GM23338 (cell line): ENCODE measurements around the gene HNF1A. TPM values are rescaled to one million over a fixed set of nuclear protein-coding genes. Genes with fewer than 3 reads are reported as not detected.
A peak's percentile ranks its signal among the peaks of the same experiment; 100 is the strongest.

Experiments used
- ATAC-seq: fragments of 200-7000 bp; cut with Tn5 transposase; 3 replicates; pipeline ENCODE4 v1.9.1; 2020
- DNase-seq: peaks from one replicate; pipeline ENCODE4 v3.0.0-alpha.2; 2015; ENCODE audit warnings: low spot score
- H2AFZ ChIP-seq: fragments of 200-600 bp; sonication (generic); 2 replicates; pipeline ENCODE4 v1.8.0; 2016; ENCODE audit warnings: antibody characterized with exemption, mild to moderate bottlenecking, moderate library complexity
- H3F3A ChIP-seq: fragments of 200-600 bp; sonication (generic); replicated peaks from 2 replicates; pipeline ENCODE4 v1.8.0; 2017; ENCODE audit warnings: antibody characterized with exemption, mixed run types, low read depth
- H3K27ac ChIP-seq: fragments of 200-600 bp; sonication (generic); 2 replicates; pipeline ENCODE4 v1.6.1; 2016; ENCODE audit warnings: low read depth
- H3K27me3 ChIP-seq: fragments of 200-600 bp; sonication (generic); 2 replicates; pipeline ENCODE4 v1.8.0; 2016; ENCODE audit warnings: mild to moderate bottlenecking, mixed run types, moderate library complexity; ENCODE audit not compliant: insufficient read depth
- H3K36me3 ChIP-seq: fragments of 200-600 bp; sonication (generic); 2 replicates; pipeline ENCODE4 v1.8.0; 2016; ENCODE audit warnings: mild to moderate bottlenecking; ENCODE audit not compliant: insufficient read depth
- H3K4me1 ChIP-seq: fragments of 200-600 bp; sonication (generic); 2 replicates; pipeline ENCODE4 v1.8.0; 2016; ENCODE audit warnings: mild to moderate bottlenecking, moderate library complexity; ENCODE audit not compliant: insufficient read depth
- H3K4me2 ChIP-seq: fragments of 200-600 bp; sonication (generic); 2 replicates; pipeline ENCODE4 v1.7.1; 2017; ENCODE audit warnings: mixed run types
- H3K4me3 ChIP-seq: fragments of 200-600 bp; sonication (generic); 2 replicates; pipeline ENCODE4 v1.6.1; 2016; ENCODE audit warnings: mixed run types
- H3K79me2 ChIP-seq: fragments of 200-600 bp; sonication (generic); replicated peaks from 2 replicates; pipeline ENCODE4 v1.8.0; 2017; ENCODE audit warnings: mild to moderate bottlenecking; ENCODE audit not compliant: insufficient read depth
- H3K9me2 ChIP-seq: fragments of 200-600 bp; sonication (generic); 2 replicates; pipeline ENCODE4 v1.8.0; 2017; ENCODE audit not compliant: insufficient read depth
- H4K20me1 ChIP-seq: fragments of 200-600 bp; sonication (generic); replicated peaks from 2 replicates; pipeline ENCODE4 v1.8.0; 2017; ENCODE audit warnings: mild to moderate bottlenecking; ENCODE audit not compliant: insufficient read depth
- H3K27ac Mint-ChIP-seq: 2 replicates; pipeline ENCODE4 v1.8.0; 2020; ENCODE audit warnings: inconsistent platforms, mild to moderate bottlenecking, moderate library complexity, mixed read lengths
- H3K27me3 Mint-ChIP-seq: 3 replicates; pipeline ENCODE4 v1.8.0; 2022; ENCODE audit warnings: low read depth, mild to moderate bottlenecking, moderate library complexity, mixed read lengths, inconsistent platforms; ENCODE audit not compliant: insufficient read depth, poor library complexity
- H3K36me3 Mint-ChIP-seq: 3 replicates; pipeline ENCODE4 v1.8.0; 2021; ENCODE audit warnings: low read depth, mild to moderate bottlenecking, inconsistent platforms, moderate library complexity, mixed read lengths
- H3K4me1 Mint-ChIP-seq: 3 replicates; pipeline ENCODE4 v1.8.0; 2020; ENCODE audit warnings: mild to moderate bottlenecking, inconsistent platforms, mixed read lengths
- H3K4me3 Mint-ChIP-seq: 3 replicates; pipeline ENCODE4 v1.8.0; 2021; ENCODE audit warnings: moderate library complexity, mild to moderate bottlenecking, inconsistent platforms, mixed read lengths
- H3K9me3 Mint-ChIP-seq: 3 replicates; pipeline ENCODE4 v1.8.0; 2020; ENCODE audit warnings: moderate library complexity, mild to moderate bottlenecking, inconsistent platforms, mixed read lengths
- CREB1 ChIP-seq: fragments of 250-450 bp; sonication (Bioruptor Pico); IDR thresholded peaks from 2 replicates; pipeline ENCODE4 v1.5.0; 2020; ENCODE audit warnings: low read depth, mild to moderate bottlenecking, moderate library complexity
- EZH2 ChIP-seq: fragments of 200-600 bp; sonication (generic); IDR thresholded peaks from one replicate; pipeline ENCODE4 v1.8.0; 2017; ENCODE audit warnings: antibody characterized with exemption, mild to moderate bottlenecking, low read depth; ENCODE audit not compliant: unreplicated experiment
- JUNB ChIP-seq: IDR thresholded peaks from one replicate; pipeline ENCODE4 v1.6.1; 2016; ENCODE audit warnings: antibody characterized with exemption; ENCODE audit not compliant: unreplicated experiment
- POLR2AphosphoS5 ChIP-seq: IDR thresholded peaks from 2 replicates; pipeline ENCODE4 v1.6.1; 2016; ENCODE audit warnings: antibody characterized with exemption, low read depth
- ZNF114 ChIP-seq: fragments of 250-450 bp; sonication (Bioruptor Pico); IDR thresholded peaks from 2 replicates; pipeline ENCODE4 v1.5.0; 2020; ENCODE audit warnings: mild to moderate bottlenecking, moderate library complexity
- ZNF462 ChIP-seq: fragments of 250-450 bp; sonication (Bioruptor Pico); IDR thresholded peaks from 2 replicates; pipeline ENCODE4 v1.5.0; 2020; ENCODE audit warnings: mild to moderate bottlenecking, moderate library complexity
- polyA plus RNA-seq: library from polyadenylated mRNA; unstranded; fragments of >200 nt; fragmentation: Nextera tagmentation; extraction: Ambion mirVana; gene quantifications from 2 replicates; pipeline ENCODE4 v1.2.1, GENCODE V29; 2016
- total RNA-seq: library from RNA; depleted of rRNA; stranded (reverse); fragments of >200 nt; shearing (Covaris generic); gene quantifications from 2 replicates; pipeline ENCODE4 v1.2.3, GENCODE V29; 2014
- TF ChIP-seq, protein P1 (sequence below): IDR thresholded peaks from one replicate; pipeline ENCODE4 v1.6.1; 2018; ENCODE audit warnings: antibody characterized with exemption; ENCODE audit not compliant: unreplicated experiment

The HNF1A gene
- total and polyA plus RNA-seq, 2 experiments from 2014 or later = 0.11 TPM; not detected in 1

- ATAC-seq = no peak
These were observed 45.5 kb downstream of the HNF1A start for GRCh38 chr12:121023799-121024198.

GRCh38 chr12:121025442-121026226 lies 47.3 kb downstream of the HNF1A start:
- Mint-ChIP-seq H3K27ac (no peak overlapping the region), H3K36me3 (no peaks in the 10 kb centered on the region), H3K27me3 (peaks cover 12% of the 10 kb centered on the region), H3K4me3 (no peak overlapping the region), H3K4me1 (no peaks in the 10 kb centered on the region), H3K9me3 (no peaks in the 10 kb centered on the region)
- H4K20me1 ChIP-seq = no peaks in the 10 kb centered on the region
- no peaks in the 10 kb centered on the region for H3F3A ChIP-seq
- no peak for TF ChIP-seq ZNF462 (CRISPR knock-in tag)
- TF ChIP-seq, protein P1, sequence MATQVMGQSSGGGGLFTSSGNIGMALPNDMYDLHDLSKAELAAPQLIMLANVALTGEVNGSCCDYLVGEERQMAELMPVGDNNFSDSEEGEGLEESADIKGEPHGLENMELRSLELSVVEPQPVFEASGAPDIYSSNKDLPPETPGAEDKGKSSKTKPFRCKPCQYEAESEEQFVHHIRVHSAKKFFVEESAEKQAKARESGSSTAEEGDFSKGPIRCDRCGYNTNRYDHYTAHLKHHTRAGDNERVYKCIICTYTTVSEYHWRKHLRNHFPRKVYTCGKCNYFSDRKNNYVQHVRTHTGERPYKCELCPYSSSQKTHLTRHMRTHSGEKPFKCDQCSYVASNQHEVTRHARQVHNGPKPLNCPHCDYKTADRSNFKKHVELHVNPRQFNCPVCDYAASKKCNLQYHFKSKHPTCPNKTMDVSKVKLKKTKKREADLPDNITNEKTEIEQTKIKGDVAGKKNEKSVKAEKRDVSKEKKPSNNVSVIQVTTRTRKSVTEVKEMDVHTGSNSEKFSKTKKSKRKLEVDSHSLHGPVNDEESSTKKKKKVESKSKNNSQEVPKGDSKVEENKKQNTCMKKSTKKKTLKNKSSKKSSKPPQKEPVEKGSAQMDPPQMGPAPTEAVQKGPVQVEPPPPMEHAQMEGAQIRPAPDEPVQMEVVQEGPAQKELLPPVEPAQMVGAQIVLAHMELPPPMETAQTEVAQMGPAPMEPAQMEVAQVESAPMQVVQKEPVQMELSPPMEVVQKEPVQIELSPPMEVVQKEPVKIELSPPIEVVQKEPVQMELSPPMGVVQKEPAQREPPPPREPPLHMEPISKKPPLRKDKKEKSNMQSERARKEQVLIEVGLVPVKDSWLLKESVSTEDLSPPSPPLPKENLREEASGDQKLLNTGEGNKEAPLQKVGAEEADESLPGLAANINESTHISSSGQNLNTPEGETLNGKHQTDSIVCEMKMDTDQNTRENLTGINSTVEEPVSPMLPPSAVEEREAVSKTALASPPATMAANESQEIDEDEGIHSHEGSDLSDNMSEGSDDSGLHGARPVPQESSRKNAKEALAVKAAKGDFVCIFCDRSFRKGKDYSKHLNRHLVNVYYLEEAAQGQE = no peak
- TF ChIP-seq JUNB = no peak
- TF ChIP-seq POLR2AphosphoS5 = no peak
- no peak for TF ChIP-seq ZNF114 (CRISPR knock-in tag)
- peak overlapping the region; percentile 66; the same call in 1 of the 2 replicates for H2AFZ ChIP-seq
- H3K9me2 ChIP-seq = no peaks in the 10 kb centered on the region; the same call in 1 of the 2 replicates
- ATAC-seq (no peak), DNase-seq (no peak)
- H3K27me3 ChIP-seq = no peaks in the 10 kb centered on the region
- H3K4me3 ChIP-seq = no peak overlapping the region
- H3K4me1 ChIP-seq = no peaks in the 10 kb centered on the region
- H3K79me2 ChIP-seq = no peaks in the 10 kb centered on the region
- H3K4me2 ChIP-seq = no peak overlapping the region
- no peak overlapping the region for H3K27ac ChIP-seq
- H3K36me3 ChIP-seq = no peaks in the 10 kb centered on the region

More at GRCh38 chr12:121023799-121024198, 45.5 kb downstream of the HNF1A start:
- Histone ChIP-seq H3K9me2 (no peaks in the 10 kb centered on the region; the same call in 1 of the 2 replicates), H3F3A (no peaks in the 10 kb centered on the region), H3K4me1 (no peaks in the 10 kb centered on the region), H3K27ac (no peak overlapping the region), H2AFZ (no peak overlapping the region), H3K36me3 (no peaks in the 10 kb centered on the region), H3K4me2 (no peak overlapping the region), H3K27me3 (no peaks in the 10 kb centered on the region), H3K4me3 (no peak overlapping the region), H4K20me1 (no peaks in the 10 kb centered on the region), H3K79me2 (no peaks in the 10 kb centered on the region)
- H3K9me3 Mint-ChIP-seq = no peaks in the 10 kb centered on the region
- H3K36me3 Mint-ChIP-seq = no peaks in the 10 kb centered on the region
- no peak overlapping the region for H3K27ac Mint-ChIP-seq
- no peaks in the 10 kb centered on the region for H3K4me1 Mint-ChIP-seq
- TF ChIP-seq CREB1 (CRISPR knock-in tag) (no peak), EZH2 (no peak)
- peaks cover 12% of the 10 kb centered on the region for H3K27me3 Mint-ChIP-seq
- no peak overlapping the region for H3K4me3 Mint-ChIP-seq
- DNase-seq = no peak
